Body of pancreas (tissue), 4 donors: ENCODE measurements around the gene PDE1C. TPM values are rescaled to one million over a fixed set of nuclear protein-coding genes. Genes with fewer than 3 reads are reported as not detected.

Experiments
- ATAC-seq: fragments of 150-250 bp; one replicate; pipeline ENCODE4 v1.9.1; 2016
- DNase-seq, 4 donors: peaks; one replicate each; pipeline ENCODE4 v3.0.0-alpha.2; 2019
- H3K27ac ChIP-seq, 4 donors: fragments of 200-600 bp; sonication (generic); 1 replicate in 3 of 4; 2 replicates in 1 of 4; pipeline versions ENCODE4 v1.5.1 to v1.6.1; 2016 to 2019; ENCODE audit warnings: mild to moderate bottlenecking in 1 of 4, mixed read lengths in 1 of 4, moderate library complexity in 1 of 4
- H3K27me3 ChIP-seq, 2 donors: fragments of 200-600 bp; sonication (generic); one replicate each; pipeline ENCODE4 v1.6.0; 2016; ENCODE audit warnings: mild to moderate bottlenecking in 1 of 2
- H3K36me3 ChIP-seq, 2 donors: fragments of 200-600 bp; sonication (generic); replicated peaks in 1 of 2; 2 replicates each; pipeline ENCODE4 v1.5.1; 2016; ENCODE audit warnings: low read depth in 2 of 2; ENCODE audit not compliant: insufficient read depth in 1 of 2
- H3K4me1 ChIP-seq: fragments of 200-600 bp; sonication (generic); one replicate; pipeline ENCODE4 v1.6.0; 2016
- H3K4me3 ChIP-seq, 2 donors: fragments of 200-600 bp; sonication (generic); 1 replicate in 1 of 2; 2 replicates in 1 of 2; pipeline ENCODE4 v1.5.1; 2016 to 2019
- H3K9me3 ChIP-seq, 3 donors: fragments of 200-600 bp; sonication (generic); 1 replicate in 2 of 3; 2 replicates in 1 of 3; pipeline ENCODE4 v1.5.1; 2016
- POLR2A ChIP-seq, 3 donors: fragments of 450-650 bp; IDR thresholded peaks; one replicate each; pipeline ENCODE4 v1.6.1; 2016; ENCODE audit warnings: antibody characterized with exemption in 3 of 3, mild to moderate bottlenecking in 2 of 3
- WGBS, 2 donors: methylation state at CpG; one replicate each; pipeline ENCODE4 v1.1.5; 2017; 5-methylcytosine and 5-hydroxymethylcytosine counted together
- intact Hi-C: fragments of 100-400 bp; cut with DNase I; formaldehyde crosslinking; loops from one replicate; pipeline ENCODE4 v1.15.1; 2023
- total RNA-seq, 2 donors: library from RNA; depleted of rRNA; stranded (reverse); fragments of >200 nt; gene quantifications; one replicate each; pipeline ENCODE4 v1.1.0, GENCODE V29; 2016
- TF ChIP-seq, protein P1 (sequence below), 7 experiments: fragments of 450-650 bp in 4 of 7; fragments of 200-600 bp in 3 of 7; sonication (generic) in 3 of 7; IDR thresholded peaks; one replicate each; pipeline ENCODE4 v1.5.1; 2016 to 2019; ENCODE audit warnings: antibody characterized with exemption in 7 of 7

The PDE1C gene
- total RNA-seq, 2 donors from 2014 or later, result 1.8 to 4.9 TPM

- no peaks in the 10 kb centered on the region for H3K9me3 ChIP-seq
- DNase-seq (no peak), ATAC-seq (no peak)
- H3K4me3 ChIP-seq, result no peak overlapping the region
- TF ChIP-seq, protein P1, sequence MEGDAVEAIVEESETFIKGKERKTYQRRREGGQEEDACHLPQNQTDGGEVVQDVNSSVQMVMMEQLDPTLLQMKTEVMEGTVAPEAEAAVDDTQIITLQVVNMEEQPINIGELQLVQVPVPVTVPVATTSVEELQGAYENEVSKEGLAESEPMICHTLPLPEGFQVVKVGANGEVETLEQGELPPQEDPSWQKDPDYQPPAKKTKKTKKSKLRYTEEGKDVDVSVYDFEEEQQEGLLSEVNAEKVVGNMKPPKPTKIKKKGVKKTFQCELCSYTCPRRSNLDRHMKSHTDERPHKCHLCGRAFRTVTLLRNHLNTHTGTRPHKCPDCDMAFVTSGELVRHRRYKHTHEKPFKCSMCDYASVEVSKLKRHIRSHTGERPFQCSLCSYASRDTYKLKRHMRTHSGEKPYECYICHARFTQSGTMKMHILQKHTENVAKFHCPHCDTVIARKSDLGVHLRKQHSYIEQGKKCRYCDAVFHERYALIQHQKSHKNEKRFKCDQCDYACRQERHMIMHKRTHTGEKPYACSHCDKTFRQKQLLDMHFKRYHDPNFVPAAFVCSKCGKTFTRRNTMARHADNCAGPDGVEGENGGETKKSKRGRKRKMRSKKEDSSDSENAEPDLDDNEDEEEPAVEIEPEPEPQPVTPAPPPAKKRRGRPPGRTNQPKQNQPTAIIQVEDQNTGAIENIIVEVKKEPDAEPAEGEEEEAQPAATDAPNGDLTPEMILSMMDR (IDR thresholded peaks at IDR 0.05), result no peak
- no peak for TF ChIP-seq POLR2A (IDR thresholded peaks at IDR 0.05)
- H3K27ac ChIP-seq, result no peak overlapping the region
- intact Hi-C loops, result no loop called here
- H3K36me3 ChIP-seq, result no peaks in the 10 kb centered on the region
- H3K4me1 ChIP-seq, result no peaks in the 10 kb centered on the region
- H3K27me3 ChIP-seq, result no peaks in the 10 kb centered on the region
Observed at GRCh38 chr7:31894308-31894707, 175.9 kb downstream of the PDE1C start.

DNA sequence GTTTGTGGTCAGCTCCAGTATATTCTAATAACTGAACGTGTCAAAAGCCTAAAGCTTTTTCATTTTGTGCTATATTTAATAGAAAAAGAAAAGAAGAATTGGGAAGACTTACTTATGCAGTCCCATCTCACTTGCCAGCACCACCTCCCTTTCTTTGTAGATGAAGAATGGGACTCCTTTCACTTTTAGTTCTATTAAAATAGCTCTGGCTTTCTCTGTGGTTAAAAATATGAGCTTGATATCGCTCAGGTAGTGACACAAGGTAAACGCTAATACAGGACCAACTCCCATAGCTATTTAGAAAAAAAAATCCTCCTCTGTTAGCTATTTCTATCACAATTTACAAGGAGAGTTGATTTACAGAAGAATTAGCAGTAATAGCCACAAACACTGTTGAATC lies 176.8 kb downstream of the PDE1C start:
- intact Hi-C loops, result no loop called here
- WGBS, 2 donors, result 47 to 51% methylated on average over 3 of the region's 3 CpGs
- H3K27ac ChIP-seq, result no peak overlapping the region
- no peaks in the 10 kb centered on the region for H3K27me3 ChIP-seq
- no peaks in the 10 kb centered on the region for H3K4me1 ChIP-seq
- H3K36me3 ChIP-seq, result no peaks in the 10 kb centered on the region
- ATAC-seq (no peak), DNase-seq (no peak)
- TF ChIP-seq, protein P1 (IDR thresholded peaks at IDR 0.05), result no peak
- no peak for TF ChIP-seq POLR2A (IDR thresholded peaks at IDR 0.05)
- no peaks in the 10 kb centered on the region for H3K9me3 ChIP-seq
- no peak overlapping the region for H3K4me3 ChIP-seq

GRCh38 chr7:31892099-31892829 lies 177.9 kb downstream of the PDE1C start:
- H3K36me3 ChIP-seq, result no peaks in the 10 kb centered on the region
- intact Hi-C loops, result no loop called here
- no peak for ATAC-seq
- H3K27me3 ChIP-seq, result no peaks in the 10 kb centered on the region
- H3K9me3 ChIP-seq, result no peaks in the 10 kb centered on the region
- no peak overlapping the region for H3K27ac ChIP-seq
- WGBS, 2 donors, result 74% methylated on average over 3 of the region's 3 CpGs
- no peaks in the 10 kb centered on the region for H3K4me1 ChIP-seq
- no peak for TF ChIP-seq POLR2A (IDR thresholded peaks at IDR 0.05)
- TF ChIP-seq, protein P1 (IDR thresholded peaks at IDR 0.05), result no peak
- no peak for DNase-seq
- H3K4me3 ChIP-seq, result no peak overlapping the region

GRCh38 chr7:31890766-31891165 lies 179.4 kb downstream of the PDE1C start:
- Histone ChIP-seq H3K27ac (peak overlapping the region in 1 of 4 donors; percentile 39), H3K36me3 (no peaks in the 10 kb centered on the region), H3K9me3 (no peaks in the 10 kb centered on the region), H3K27me3 (no peaks in the 10 kb centered on the region), H3K4me3 (no peak overlapping the region), H3K4me1 (no peaks in the 10 kb centered on the region)
- DNase-seq (no peak), ATAC-seq (no peak)
- 76 to 77% methylated on average over 3 of the region's 3 CpGs for WGBS, 2 donors
- no peak for TF ChIP-seq POLR2A (IDR thresholded peaks at IDR 0.05)
- TF ChIP-seq, protein P1 (IDR thresholded peaks at IDR 0.05), result no peak
- intact Hi-C loops, result no loop called here

GRCh38 chr7:31890198-31890597 lies 180.0 kb downstream of the PDE1C start:
- DNase-seq, result peak in 1 of 4 donors; percentile 54
- no peak for TF ChIP-seq POLR2A (IDR thresholded peaks at IDR 0.05)
- TF ChIP-seq, protein P1 (IDR thresholded peaks at IDR 0.05), result no peak
- Histone ChIP-seq H3K4me3 (no peak overlapping the region), H3K27ac (no peak overlapping the region), H3K9me3 (no peaks in the 10 kb centered on the region), H3K4me1 (no peaks in the 10 kb centered on the region), H3K36me3 (no peaks in the 10 kb centered on the region), H3K27me3 (no peaks in the 10 kb centered on the region)
- WGBS, 2 donors, result 68 to 86% methylated on average over 3 of the region's 3 CpGs
- ATAC-seq, result no peak
- intact Hi-C loops, result no loop called here
